ENCODE data around the gene VANGL1.

VANGL1 gene

GRCh38 chr1:115705085-115705951 is 63.5 kb downstream of the VANGL1 start:
- Histone ChIP-seq H3K4me1 (peaks cover 0 to 6% (median 2%) of the 10 kb centered on the region in 4 donors), H3K36me3 (peaks cover 32 to 43% (median 34%) of the 10 kb centered on the region in 3 donors), H3K27ac (no peak overlapping the region), H3K4me3 (no peak overlapping the region), H3K27me3 (no peaks in the 10 kb centered on the region), H3K9me3 (no peaks in the 10 kb centered on the region)
- DNase-seq = no peak
- intact Hi-C loops (cut with DNase I; ENCODE audit: low total_unique reads) = no loop called here
- TF ChIP-seq CTCF (IDR thresholded peaks at IDR 0.05) = no peak

GRCh38 chr1:115705963-115706362 is 64.2 kb downstream of the VANGL1 start:
- peaks cover 0 to 6% (median 3%) of the 10 kb centered on the region in 4 donors for H3K4me1 ChIP-seq
- no peak for TF ChIP-seq CTCF (IDR thresholded peaks at IDR 0.05)
- intact Hi-C loops (cut with DNase I; ENCODE audit: low total_unique reads) = no loop called here
- no peak overlapping the region for H3K4me3 ChIP-seq
- H3K27me3 ChIP-seq = no peaks in the 10 kb centered on the region
- no peaks in the 10 kb centered on the region for H3K9me3 ChIP-seq
- peaks cover 26 to 38% (median 34%) of the 10 kb centered on the region in 3 donors for H3K36me3 ChIP-seq
- no peak overlapping the region for H3K27ac ChIP-seq
- DNase-seq = no peak

- Histone ChIP-seq H3K4me1 (peaks cover 0 to 7% (median 3%) of the 10 kb centered on the region in 4 donors), H3K4me3 (no peak overlapping the region), H3K9me3 (no peaks in the 10 kb centered on the region), H3K36me3 (peaks cover 19 to 33% (median 31%) of the 10 kb centered on the region in 3 donors), H3K27me3 (no peaks in the 10 kb centered on the region), H3K27ac (no peak overlapping the region)
- intact Hi-C loops (cut with DNase I; ENCODE audit: low total_unique reads) = no loop called here
- DNase-seq = no peak
- TF ChIP-seq CTCF (IDR thresholded peaks at IDR 0.05) = peak; percentile 48 to 67
These were observed 65.0 kb downstream of the VANGL1 start for GRCh38 chr1:115706587-115707425.

- Histone ChIP-seq H3K36me3 (peaks cover 0 to 5% (median 0%) of the 10 kb centered on the region in 3 donors), H3K9me3 (no peaks in the 10 kb centered on the region), H3K27me3 (no peaks in the 10 kb centered on the region), H3K4me3 (no peak overlapping the region), H3K4me1 (peaks cover 0 to 10% (median 3%) of the 10 kb centered on the region in 4 donors), H3K27ac (no peak overlapping the region)
- intact Hi-C loops (cut with DNase I; ENCODE audit: low total_unique reads) = no loop called here
- no peak for TF ChIP-seq CTCF (IDR thresholded peaks at IDR 0.05)
- DNase-seq = no peak
These were observed 69.3 kb downstream of the VANGL1 start for GRCh38 chr1:115710859-115711624.

- peaks cover 0 to 5% (median 0%) of the 10 kb centered on the region in 3 donors for H3K36me3 ChIP-seq
- no peaks in the 10 kb centered on the region for H3K9me3 ChIP-seq
- no peak overlapping the region for H3K27ac ChIP-seq
- DNase-seq = no peak
- peaks cover 0 to 6% (median 0%) of the 10 kb centered on the region in 4 donors for H3K4me1 ChIP-seq
- intact Hi-C loops (cut with DNase I; ENCODE audit: low total_unique reads) = no loop called here
- H3K27me3 ChIP-seq = no peaks in the 10 kb centered on the region
- TF ChIP-seq CTCF (IDR thresholded peaks at IDR 0.05) = no peak
- H3K4me3 ChIP-seq = no peak overlapping the region
These were observed 71.3 kb downstream of the VANGL1 start for GRCh38 chr1:115712911-115713609.
